ENCODE results near the gene GDF10. TPM values are rescaled to one million over a fixed set of nuclear protein-coding genes. Genes with fewer than 3 reads are reported as not detected.

The GDF10 gene
- total and polyA plus RNA-seq, 4 donors = 0.10 to 27.5 (median 3.8) TPM; not detected in 1

- Histone ChIP-seq H3K27ac (ENCODE audit: low read depth in 1 of 2, low read length in 2 of 2) (no peak overlapping the region), H3K36me3 (ENCODE audit: control insufficient read depth in 1 of 2, insufficient read depth in 2 of 2, low read length in 1 of 2) (no peaks in the 10 kb centered on the region), H3K27me3 (ENCODE audit: control insufficient read depth in 1 of 2, insufficient read depth in 2 of 2, low read length in 1 of 2) (no peaks in the 10 kb centered on the region), H3K4me3 (ENCODE audit: low read length in 2 of 2) (no peak overlapping the region), H3K4me1 (ENCODE audit: control insufficient read depth in 1 of 2, insufficient read depth in 2 of 2, low read length in 2 of 2) (no peaks in the 10 kb centered on the region), H3K9me3 (ENCODE audit: control insufficient read depth, low read length) (no peaks in the 10 kb centered on the region)
- WGBS, 2 donors = 91 to 92% methylated on average over 6 of the region's 6 CpGs
- DNase-seq = no peak
- intact Hi-C loops (cut with DNase I) = loop anchor here in 1 of 2 donors (10.0 kb wide), 1 partner anchor 139 kb away; no protein-coding TSS in a partner anchor
- ATAC-seq (ENCODE audit: low FRiP score) = no peak
Observed at GRCh38 chr10:47303866-47304265, 3.9 kb downstream of the GDF10 start.

GRCh38 chr10:47305566-47305965, 5.6 kb downstream of the GDF10 start:
- Histone ChIP-seq H3K27me3 (ENCODE audit: control insufficient read depth in 1 of 2, insufficient read depth in 2 of 2, low read length in 1 of 2) (no peaks in the 10 kb centered on the region), H3K36me3 (ENCODE audit: control insufficient read depth in 1 of 2, insufficient read depth in 2 of 2, low read length in 1 of 2) (no peaks in the 10 kb centered on the region), H3K4me3 (ENCODE audit: low read length in 2 of 2) (no peak overlapping the region), H3K27ac (ENCODE audit: low read depth in 1 of 2, low read length in 2 of 2) (no peak overlapping the region), H3K4me1 (ENCODE audit: control insufficient read depth in 1 of 2, insufficient read depth in 2 of 2, low read length in 2 of 2) (no peaks in the 10 kb centered on the region), H3K9me3 (ENCODE audit: control insufficient read depth, low read length) (no peaks in the 10 kb centered on the region)
- ATAC-seq (ENCODE audit: low FRiP score) (no peak), DNase-seq (no peak)
- 55 to 75% methylated on average over 2 of the region's 2 CpGs for WGBS, 2 donors
- intact Hi-C loops (cut with DNase I) = loop anchor here in 1 of 2 donors (10.0 kb wide), 1 partner anchor 141 kb away; no protein-coding TSS in a partner anchor

GRCh38 chr10:47306387-47307210, 6.6 kb downstream of the GDF10 start:
- no peaks in the 10 kb centered on the region for H3K4me1 ChIP-seq (ENCODE audit: control insufficient read depth in 1 of 2, insufficient read depth in 2 of 2, low read length in 2 of 2)

GRCh38 chr10:47307381-47307780, 7.4 kb downstream of the GDF10 start:
- intact Hi-C loops (cut with DNase I) = loop anchor here in 1 of 2 donors (10.0 kb wide), 1 partner anchor 143 kb away; no protein-coding TSS in a partner anchor
- H3K9me3 ChIP-seq (ENCODE audit: control insufficient read depth, low read length) = no peaks in the 10 kb centered on the region
- no peaks in the 10 kb centered on the region for H3K27me3 ChIP-seq (ENCODE audit: control insufficient read depth in 1 of 2, insufficient read depth in 2 of 2, low read length in 1 of 2)
- ATAC-seq (ENCODE audit: low FRiP score) = no peak
- H3K4me3 ChIP-seq (ENCODE audit: low read length in 2 of 2) = no peak overlapping the region
- WGBS, 2 donors = 92 to 94% methylated on average over 3 of the region's 3 CpGs
- no peak for DNase-seq
- H3K36me3 ChIP-seq (ENCODE audit: control insufficient read depth in 1 of 2, insufficient read depth in 2 of 2, low read length in 1 of 2) = no peaks in the 10 kb centered on the region
- H3K27ac ChIP-seq (ENCODE audit: low read depth in 1 of 2, low read length in 2 of 2) = no peak overlapping the region
- H3K4me1 ChIP-seq (ENCODE audit: control insufficient read depth in 1 of 2, insufficient read depth in 2 of 2, low read length in 2 of 2) = no peaks in the 10 kb centered on the region

More at GRCh38 chr10:47306387-47307210, 6.6 kb downstream of the GDF10 start:
- intact Hi-C loops (cut with DNase I) = loop anchor here in 1 of 2 donors (10.0 kb wide), 1 partner anchor 142 kb away; no protein-coding TSS in a partner anchor
- 90 to 92% methylated on average over 10 of the region's 10 CpGs for WGBS, 2 donors
- Histone ChIP-seq H3K9me3 (ENCODE audit: control insufficient read depth, low read length) (no peaks in the 10 kb centered on the region), H3K36me3 (ENCODE audit: control insufficient read depth in 1 of 2, insufficient read depth in 2 of 2, low read length in 1 of 2) (no peaks in the 10 kb centered on the region), H3K27me3 (ENCODE audit: control insufficient read depth in 1 of 2, insufficient read depth in 2 of 2, low read length in 1 of 2) (no peaks in the 10 kb centered on the region), H3K27ac (ENCODE audit: low read depth in 1 of 2, low read length in 2 of 2) (no peak overlapping the region), H3K4me3 (ENCODE audit: low read length in 2 of 2) (no peak overlapping the region)
- ATAC-seq (ENCODE audit: low FRiP score) (no peak), DNase-seq (no peak)

- H3K27me3 ChIP-seq (ENCODE audit: control insufficient read depth in 1 of 2, insufficient read depth in 2 of 2, low read length in 1 of 2) = no peaks in the 10 kb centered on the region
- WGBS, 2 donors = 72 to 82% methylated on average over 9 of the region's 9 CpGs
- ATAC-seq (ENCODE audit: low FRiP score) (no peak), DNase-seq (no peak)
- H3K27ac ChIP-seq (ENCODE audit: low read depth in 1 of 2, low read length in 2 of 2) = no peak overlapping the region
- no peaks in the 10 kb centered on the region for H3K36me3 ChIP-seq (ENCODE audit: control insufficient read depth in 1 of 2, insufficient read depth in 2 of 2, low read length in 1 of 2)
- no peak overlapping the region for H3K4me3 ChIP-seq (ENCODE audit: low read length in 2 of 2)
- intact Hi-C loops (cut with DNase I) = loop anchor here in 1 of 2 donors (10.0 kb wide), 1 partner anchor 144 kb away; no protein-coding TSS in a partner anchor
- no peaks in the 10 kb centered on the region for H3K4me1 ChIP-seq (ENCODE audit: control insufficient read depth in 1 of 2, insufficient read depth in 2 of 2, low read length in 2 of 2)
- no peaks in the 10 kb centered on the region for H3K9me3 ChIP-seq (ENCODE audit: control insufficient read depth, low read length)
Observed at GRCh38 chr10:47308775-47309174, 8.8 kb downstream of the GDF10 start.

- Histone ChIP-seq H3K4me3 (ENCODE audit: low read length in 2 of 2) (no peak overlapping the region), H3K4me1 (ENCODE audit: control insufficient read depth in 1 of 2, insufficient read depth in 2 of 2, low read length in 2 of 2) (no peaks in the 10 kb centered on the region), H3K9me3 (ENCODE audit: control insufficient read depth, low read length) (no peaks in the 10 kb centered on the region), H3K27me3 (ENCODE audit: control insufficient read depth in 1 of 2, insufficient read depth in 2 of 2, low read length in 1 of 2) (no peaks in the 10 kb centered on the region), H3K27ac (ENCODE audit: low read depth in 1 of 2, low read length in 2 of 2) (no peak overlapping the region), H3K36me3 (ENCODE audit: control insufficient read depth in 1 of 2, insufficient read depth in 2 of 2, low read length in 1 of 2) (no peaks in the 10 kb centered on the region)
- WGBS, 2 donors = 90% methylated on average over 34 of the region's 34 CpGs
- no peak for DNase-seq
- no peak for ATAC-seq (ENCODE audit: low FRiP score)
- intact Hi-C loops (cut with DNase I) = loop anchor here (5.0 to 10.0 kb wide), 2 partner anchors 145 to 282 kb away; no protein-coding TSS in a partner anchor
Observed at GRCh38 chr10:47309408-47310089, 9.6 kb downstream of the GDF10 start.

- no peak for DNase-seq
Observed at GRCh38 chr10:47310090-47310505, 10.1 kb downstream of the GDF10 start.

GRCh38 chr10:47311193-47311931, 11.4 kb downstream of the GDF10 start:
- ATAC-seq (ENCODE audit: low FRiP score) (no peak), DNase-seq (no peak)
- H3K4me1 ChIP-seq (ENCODE audit: control insufficient read depth in 1 of 2, insufficient read depth in 2 of 2, low read length in 2 of 2) = no peaks in the 10 kb centered on the region

More at GRCh38 chr10:47310090-47310505, 10.1 kb downstream of the GDF10 start:
- H3K4me1 ChIP-seq (ENCODE audit: control insufficient read depth in 1 of 2, insufficient read depth in 2 of 2, low read length in 2 of 2) = no peaks in the 10 kb centered on the region
- ATAC-seq (ENCODE audit: low FRiP score) = no peak
- intact Hi-C loops (cut with DNase I) = loop anchor here in 1 of 2 donors (5.0 kb wide), 1 partner anchor 283 kb away; no protein-coding TSS in a partner anchor
- WGBS, 2 donors = 96 to 97% methylated on average over 37 of the region's 37 CpGs
- H3K27ac ChIP-seq (ENCODE audit: low read depth in 1 of 2, low read length in 2 of 2) = no peak overlapping the region
- H3K4me3 ChIP-seq (ENCODE audit: low read length in 2 of 2) = no peak overlapping the region
- H3K27me3 ChIP-seq (ENCODE audit: control insufficient read depth in 1 of 2, insufficient read depth in 2 of 2, low read length in 1 of 2) = no peaks in the 10 kb centered on the region
- H3K36me3 ChIP-seq (ENCODE audit: control insufficient read depth in 1 of 2, insufficient read depth in 2 of 2, low read length in 1 of 2) = no peaks in the 10 kb centered on the region
- H3K9me3 ChIP-seq (ENCODE audit: control insufficient read depth, low read length) = no peaks in the 10 kb centered on the region

More at GRCh38 chr10:47311193-47311931, 11.4 kb downstream of the GDF10 start:
- Histone ChIP-seq H3K4me3 (ENCODE audit: low read length in 2 of 2) (no peak overlapping the region), H3K27ac (ENCODE audit: low read depth in 1 of 2, low read length in 2 of 2) (no peak overlapping the region), H3K36me3 (ENCODE audit: control insufficient read depth in 1 of 2, insufficient read depth in 2 of 2, low read length in 1 of 2) (no peaks in the 10 kb centered on the region), H3K9me3 (ENCODE audit: control insufficient read depth, low read length) (no peaks in the 10 kb centered on the region), H3K27me3 (ENCODE audit: control insufficient read depth in 1 of 2, insufficient read depth in 2 of 2, low read length in 1 of 2) (no peaks in the 10 kb centered on the region)
- WGBS, 2 donors = 34 to 35% methylated on average over 10 of the region's 10 CpGs
- intact Hi-C loops (cut with DNase I) = loop anchor here in 1 of 2 donors (5.0 kb wide), 1 partner anchor 284 kb away; no protein-coding TSS in a partner anchor
